Panc1 (cell line): ENCODE data around the gene CFAP97D2. TPM values are rescaled to one million over a fixed set of nuclear protein-coding genes. Genes with fewer than 3 reads are reported as not detected.
"Not testable (repeated sequence)": the region's sequence is repeated elsewhere in the genome, so short reads cannot be mapped to it uniquely, and the experiment has no call there.

Source experiments
- ATAC-seq: fragments of 200-7000 bp; cut with Tn5 transposase; 2 replicates; pipeline ENCODE4 v1.9.1; 2020; ENCODE audit warnings: mild to moderate bottlenecking, moderate library complexity
- BruUV-seq: library from RNA; stranded (reverse); fragments of 400-500 nt; replicated peaks from 2 replicates; lab custom pipeline; 2021; lab: Mats Ljungman, UMichigan
- CTCF ChIA-PET: fragments of 300-600 bp; sonication (Branson Sonifier 250); formaldehyde crosslinking; loops from one replicate; lab custom pipeline; 2022; ENCODE audit warnings: antibody characterized with exemption; lab: Charles Lee
- POLR2A ChIA-PET: fragments of 300-600 bp; sonication (Branson Sonifier 250); formaldehyde crosslinking; loops from one replicate; lab custom pipeline; 2022; ENCODE audit warnings: antibody characterized with exemption; lab: Charles Lee
- DNase-seq: peaks from one replicate; pipeline ENCODE4 v3.0.0-alpha.2; 2010; ENCODE audit warnings: low read depth, low spot score
- H3K27ac ChIP-seq: 2 replicates; pipeline ENCODE4 v1.5.1; 2011; ENCODE audit warnings: mild to moderate bottlenecking, low read length, inconsistent platforms
- H3K27me3 ChIP-seq: fragments of 200-500 bp; sonication (Bioruptor generic); 2 replicates; pipeline ENCODE4 v1.6.0; 2014; ENCODE audit warnings: low read length, inconsistent platforms; ENCODE audit not compliant: control insufficient read depth, insufficient read depth
- H3K36me3 ChIP-seq: fragments of 200-500 bp; sonication (Bioruptor generic); 2 replicates; pipeline ENCODE4 v1.5.1; 2014; ENCODE audit warnings: inconsistent platforms, mild to moderate bottlenecking, low read length, moderate library complexity; ENCODE audit not compliant: control insufficient read depth, insufficient read depth
- H3K4me1 ChIP-seq: 2 replicates; pipeline ENCODE4 v1.5.1; 2011; ENCODE audit warnings: inconsistent platforms, mild to moderate bottlenecking, low read length, moderate library complexity; ENCODE audit not compliant: control insufficient read depth, insufficient read depth
- H3K4me3 ChIP-seq, 2 experiments: 2 replicates each; pipeline ENCODE4 v1.5.1; 2011 to 2012; ENCODE audit warnings: low read depth in 2 of 2, low read length in 2 of 2, mild to moderate bottlenecking in 2 of 2, inconsistent platforms in 1 of 2, moderate library complexity in 1 of 2
- H3K9me3 ChIP-seq: fragments of 200-500 bp; sonication (Bioruptor generic); 2 replicates; pipeline ENCODE4 v1.5.1; 2014; ENCODE audit warnings: low read depth, mild to moderate bottlenecking, inconsistent platforms, low read length, moderate library complexity; ENCODE audit not compliant: control insufficient read depth, insufficient read depth
- POLR2AphosphoS5 ChIP-seq: IDR thresholded peaks from 2 replicates; pipeline ENCODE4 v1.6.1; 2012; ENCODE audit warnings: mild to moderate bottlenecking, low read depth, low read length, moderate library complexity
- SIN3A ChIP-seq: IDR thresholded peaks from 2 replicates; pipeline ENCODE4 v1.6.1; 2012; ENCODE audit warnings: low read depth, mild to moderate bottlenecking, low read length, moderate library complexity, borderline replicate concordance; ENCODE audit not compliant: insufficient read depth
- TCF7L2 ChIP-seq: IDR thresholded peaks from 2 replicates; pipeline ENCODE4 v1.6.1; 2011; ENCODE audit warnings: mild to moderate bottlenecking, low read depth, low read length, inconsistent platforms
- in situ Hi-C: cut with HindIII; loops from 2 replicates; pipeline ENCODE4 v1.10.0; 2016; ENCODE audit warnings: low sequenced_read_pairs, low pct_unique_long_range_greater_than_20kb
- intact Hi-C: fragments of 100-400 bp; cut with micrococcal nuclease; formaldehyde crosslinking; loops from one replicate; pipeline ENCODE4 v1.10.0; 2022; ENCODE audit not compliant: unreplicated experiment
- total RNA-seq: library from RNA; stranded (reverse); gene quantifications from one replicate; pipeline ENCODE4 v1.2.1, GENCODE V29; 2021; ENCODE audit not compliant: unreplicated experiment
- TF ChIP-seq, protein P1 (sequence below): fragments of 450-650 bp; IDR thresholded peaks from 2 replicates; pipeline ENCODE4 v1.5.1; 2017; ENCODE audit warnings: mild to moderate bottlenecking
- TF ChIP-seq, protein P2 (sequence below), 2 experiments: IDR thresholded peaks; 2 replicates each; pipeline ENCODE4 v1.6.1; 2011 to 2012; ENCODE audit warnings: low read depth in 2 of 2, control low read depth in 1 of 2, low read length in 1 of 2, mild to moderate bottlenecking in 1 of 2, moderate library complexity in 1 of 2; ENCODE audit not compliant: insufficient read depth in 1 of 2

The CFAP97D2 gene
- total RNA-seq, 1 experiment from 2014 or later = not detected

DNA sequence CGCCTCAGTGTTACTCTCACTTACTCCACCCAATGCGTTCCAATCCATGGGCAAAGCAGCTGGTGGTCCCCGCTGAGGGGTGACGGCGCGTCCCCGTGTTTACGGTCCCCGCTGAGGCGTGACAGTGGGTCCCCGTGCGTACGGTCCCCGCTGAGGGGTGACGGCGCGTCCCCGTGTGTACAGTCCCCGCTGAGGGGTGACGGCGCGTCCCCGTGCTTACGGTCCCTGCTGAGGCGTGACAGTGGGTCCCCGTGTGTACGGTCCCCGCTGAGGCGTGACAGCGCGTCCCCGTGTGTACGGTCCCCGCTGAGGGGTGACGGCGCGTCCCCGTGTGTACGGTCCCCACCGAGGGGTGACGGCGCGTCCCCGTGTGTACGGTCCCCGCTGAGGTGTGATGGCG is 19.5 kb downstream of the CFAP97D2 start:
- ATAC-seq = no peak
- intact Hi-C loops = no loop called here
- POLR2A ChIA-PET = no interaction called here
- in situ Hi-C loops = no loop called here
- DNase-seq = no peak
- no peaks in the 10 kb centered on the region for H3K9me3 ChIP-seq
- H3K27me3 ChIP-seq = no peaks in the 10 kb centered on the region
- no peaks in the 10 kb centered on the region for H3K36me3 ChIP-seq
- no TSS peak for BruUV-seq
- H3K27ac ChIP-seq = no peak overlapping the region
- CTCF ChIA-PET = no interaction called here
- H3K4me3 ChIP-seq = no peak overlapping the region
- H3K4me1 ChIP-seq = no peaks in the 10 kb centered on the region
- TF ChIP-seq TCF7L2 = no peak
- TF ChIP-seq POLR2AphosphoS5 = no peak
- TF ChIP-seq SIN3A = no peak
- TF ChIP-seq, protein P1, sequence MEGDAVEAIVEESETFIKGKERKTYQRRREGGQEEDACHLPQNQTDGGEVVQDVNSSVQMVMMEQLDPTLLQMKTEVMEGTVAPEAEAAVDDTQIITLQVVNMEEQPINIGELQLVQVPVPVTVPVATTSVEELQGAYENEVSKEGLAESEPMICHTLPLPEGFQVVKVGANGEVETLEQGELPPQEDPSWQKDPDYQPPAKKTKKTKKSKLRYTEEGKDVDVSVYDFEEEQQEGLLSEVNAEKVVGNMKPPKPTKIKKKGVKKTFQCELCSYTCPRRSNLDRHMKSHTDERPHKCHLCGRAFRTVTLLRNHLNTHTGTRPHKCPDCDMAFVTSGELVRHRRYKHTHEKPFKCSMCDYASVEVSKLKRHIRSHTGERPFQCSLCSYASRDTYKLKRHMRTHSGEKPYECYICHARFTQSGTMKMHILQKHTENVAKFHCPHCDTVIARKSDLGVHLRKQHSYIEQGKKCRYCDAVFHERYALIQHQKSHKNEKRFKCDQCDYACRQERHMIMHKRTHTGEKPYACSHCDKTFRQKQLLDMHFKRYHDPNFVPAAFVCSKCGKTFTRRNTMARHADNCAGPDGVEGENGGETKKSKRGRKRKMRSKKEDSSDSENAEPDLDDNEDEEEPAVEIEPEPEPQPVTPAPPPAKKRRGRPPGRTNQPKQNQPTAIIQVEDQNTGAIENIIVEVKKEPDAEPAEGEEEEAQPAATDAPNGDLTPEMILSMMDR = no peak
- TF ChIP-seq, protein P2, sequence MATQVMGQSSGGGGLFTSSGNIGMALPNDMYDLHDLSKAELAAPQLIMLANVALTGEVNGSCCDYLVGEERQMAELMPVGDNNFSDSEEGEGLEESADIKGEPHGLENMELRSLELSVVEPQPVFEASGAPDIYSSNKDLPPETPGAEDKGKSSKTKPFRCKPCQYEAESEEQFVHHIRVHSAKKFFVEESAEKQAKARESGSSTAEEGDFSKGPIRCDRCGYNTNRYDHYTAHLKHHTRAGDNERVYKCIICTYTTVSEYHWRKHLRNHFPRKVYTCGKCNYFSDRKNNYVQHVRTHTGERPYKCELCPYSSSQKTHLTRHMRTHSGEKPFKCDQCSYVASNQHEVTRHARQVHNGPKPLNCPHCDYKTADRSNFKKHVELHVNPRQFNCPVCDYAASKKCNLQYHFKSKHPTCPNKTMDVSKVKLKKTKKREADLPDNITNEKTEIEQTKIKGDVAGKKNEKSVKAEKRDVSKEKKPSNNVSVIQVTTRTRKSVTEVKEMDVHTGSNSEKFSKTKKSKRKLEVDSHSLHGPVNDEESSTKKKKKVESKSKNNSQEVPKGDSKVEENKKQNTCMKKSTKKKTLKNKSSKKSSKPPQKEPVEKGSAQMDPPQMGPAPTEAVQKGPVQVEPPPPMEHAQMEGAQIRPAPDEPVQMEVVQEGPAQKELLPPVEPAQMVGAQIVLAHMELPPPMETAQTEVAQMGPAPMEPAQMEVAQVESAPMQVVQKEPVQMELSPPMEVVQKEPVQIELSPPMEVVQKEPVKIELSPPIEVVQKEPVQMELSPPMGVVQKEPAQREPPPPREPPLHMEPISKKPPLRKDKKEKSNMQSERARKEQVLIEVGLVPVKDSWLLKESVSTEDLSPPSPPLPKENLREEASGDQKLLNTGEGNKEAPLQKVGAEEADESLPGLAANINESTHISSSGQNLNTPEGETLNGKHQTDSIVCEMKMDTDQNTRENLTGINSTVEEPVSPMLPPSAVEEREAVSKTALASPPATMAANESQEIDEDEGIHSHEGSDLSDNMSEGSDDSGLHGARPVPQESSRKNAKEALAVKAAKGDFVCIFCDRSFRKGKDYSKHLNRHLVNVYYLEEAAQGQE (IDR thresholded peaks at IDR 0.05; ENCODE audit: insufficient read depth in 1 of 2, low read depth in 2 of 2, low read length in 1 of 2) = no peak

DNA sequence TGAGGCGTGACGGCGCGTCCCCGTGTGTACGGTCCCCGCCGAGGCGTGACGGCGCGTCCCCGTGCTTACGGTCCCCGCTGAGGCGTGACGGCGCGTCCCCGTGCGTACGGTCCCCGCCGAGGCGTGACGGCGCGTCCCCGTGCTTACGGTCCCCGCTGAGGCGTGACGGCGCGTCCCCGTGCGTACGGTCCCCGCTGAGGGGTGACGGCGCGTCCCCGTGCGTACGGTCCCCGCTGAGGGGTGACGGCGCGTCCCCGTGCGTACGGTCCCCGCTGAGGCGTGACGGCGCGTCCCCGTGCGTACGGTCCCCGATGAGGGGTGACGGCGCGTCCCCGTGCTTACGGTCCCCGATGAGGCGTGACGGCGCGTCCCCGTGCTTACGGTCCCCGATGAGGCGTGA is 20.5 kb downstream of the CFAP97D2 start:
- ATAC-seq, H3K36me3 ChIP-seq, DNase-seq, H3K4me3 ChIP-seq, BruUV-seq, POLR2A ChIA-PET, H3K27ac ChIP-seq, H3K9me3 ChIP-seq, H3K4me1 ChIP-seq, H3K27me3 ChIP-seq, CTCF ChIA-PET, intact Hi-C loops, in situ Hi-C loops: not testable (repeated sequence)

DNA sequence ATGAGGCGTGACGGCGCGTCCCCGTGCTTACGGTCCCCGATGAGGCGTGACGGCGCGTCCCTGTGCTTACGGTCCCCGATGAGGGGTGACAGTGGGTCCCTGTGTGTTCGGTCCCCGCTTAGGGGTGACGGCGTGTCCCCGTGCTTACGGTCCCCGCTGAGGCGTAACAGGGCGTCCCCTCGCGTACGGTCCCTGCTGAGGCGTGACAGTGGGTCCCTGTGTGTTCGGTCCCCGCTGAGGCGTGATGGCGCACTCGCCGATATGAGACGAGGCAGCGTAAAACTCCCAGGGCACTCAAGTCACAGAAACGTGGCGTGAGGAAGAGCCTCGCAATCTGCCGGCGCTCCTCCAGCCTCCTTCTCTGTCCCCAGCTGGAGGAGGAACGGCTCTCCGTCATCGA is 20.9 kb downstream of the CFAP97D2 start:
- Histone ChIP-seq H3K4me1 (no peaks in the 10 kb centered on the region), H3K27ac (no peak overlapping the region), H3K4me3 (no peak overlapping the region), H3K36me3 (no peaks in the 10 kb centered on the region), H3K27me3 (no peaks in the 10 kb centered on the region), H3K9me3 (no peaks in the 10 kb centered on the region)
- ATAC-seq (no peak), DNase-seq (no peak)
- CTCF ChIA-PET = no interaction called here
- in situ Hi-C loops (no loop called here), intact Hi-C loops (no loop called here)
- BruUV-seq = no TSS peak
- TF ChIP-seq SIN3A (no peak), POLR2AphosphoS5 (no peak), TCF7L2 (no peak)
- TF ChIP-seq, protein P1 = no peak
- POLR2A ChIA-PET = no interaction called here
